Endothelial cell of umbilical vein (primary cell): ENCODE results near the gene PRICKLE3. TPM values are rescaled to one million over a fixed set of nuclear protein-coding genes. Genes with fewer than 3 reads are reported as not detected.
"Not testable (repeated sequence)": the region's sequence is repeated elsewhere in the genome, so short reads cannot be mapped to it uniquely, and the experiment has no call there.

Experiments
- BruUV-seq: library from RNA; stranded (reverse); fragments of 400-500 nt; replicated peaks from 2 replicates; lab custom pipeline; 2021; lab: Mats Ljungman, UMichigan
- CTCF ChIA-PET: fragments of 300-600, 350-600 bp; sonication (Branson Sonifier 250); formaldehyde crosslinking; loops from one replicate; lab custom pipeline; 2021; ENCODE audit warnings: antibody characterized with exemption, inconsistent platforms; lab: Charles Lee
- POLR2A ChIA-PET: fragments of 300-600, 350-600 bp; sonication (Branson Sonifier 250); formaldehyde crosslinking; loops from one replicate; lab custom pipeline; 2021; ENCODE audit warnings: antibody characterized with exemption, inconsistent platforms; lab: Charles Lee
- DNase-seq: peaks from one replicate; pipeline ENCODE4 v3.0.0-alpha.2; 2011; ENCODE audit warnings: low read depth, low spot score
- FAIRE-seq: peaks from 2 replicates; lab custom pipeline; 2011; peaks lifted over from hg19 to GRCh38; lab: Jason Lieb, UNC
- H2AFZ ChIP-seq: 2 replicates; pipeline ENCODE4 v1.6.0; 2012; ENCODE audit warnings: low read depth, low read length, control low read depth, inconsistent platforms
- H3K27ac ChIP-seq: 2 replicates; pipeline ENCODE4 v1.5.1; 2011; ENCODE audit warnings: low read depth, mild to moderate bottlenecking, control low read depth, low read length, moderate library complexity; ENCODE audit not compliant: insufficient read depth
- H3K27me3 ChIP-seq, 2 experiments: 2 replicates each; pipeline versions ENCODE4 v1.6.0 to v1.6.1; 2011; ENCODE audit warnings: low read length in 2 of 2, mixed read lengths in 1 of 2; ENCODE audit not compliant: control insufficient read depth in 2 of 2, insufficient read depth in 2 of 2
- H3K36me3 ChIP-seq, 2 experiments: 2 replicates in 1 of 2; 3 replicates in 1 of 2; pipeline ENCODE4 v1.5.1; 2011; ENCODE audit warnings: low read length in 2 of 2, mild to moderate bottlenecking in 1 of 2, moderate library complexity in 1 of 2; ENCODE audit not compliant: control insufficient read depth in 2 of 2, insufficient read depth in 2 of 2; ENCODE audit errors: extremely low read depth in 1 of 2
- H3K4me1 ChIP-seq: 3 replicates; pipeline ENCODE4 v1.5.1; 2011; ENCODE audit warnings: mild to moderate bottlenecking, low read length; ENCODE audit not compliant: control insufficient read depth, insufficient read depth; ENCODE audit errors: extremely low read depth
- H3K4me2 ChIP-seq: 2 replicates; pipeline ENCODE4 v1.6.1; 2011; ENCODE audit warnings: low read length, control low read depth, mixed read lengths; ENCODE audit not compliant: insufficient read depth
- H3K4me3 ChIP-seq, 3 experiments: fragments of 200-600 bp in 1 of 3; sonication (generic), shearing (Covaris generic) in 1 of 3; replicated peaks in 1 of 3; 2 replicates each; pipeline ENCODE4 v1.5.1; 2011 to 2016; ENCODE audit warnings: control low read depth in 3 of 3, low read length in 3 of 3, mild to moderate bottlenecking in 2 of 3, inconsistent platforms in 1 of 3, low read depth in 1 of 3, moderate library complexity in 1 of 3; ENCODE audit not compliant: insufficient read depth in 1 of 3
- H3K79me2 ChIP-seq: 2 replicates; pipeline ENCODE4 v1.6.0; 2012; ENCODE audit warnings: low read length, inconsistent platforms; ENCODE audit not compliant: control insufficient read depth, insufficient read depth
- H3K9ac ChIP-seq: replicated peaks from 2 replicates; pipeline ENCODE3; 2011; ENCODE audit warnings: low read length, control low read depth; ENCODE audit not compliant: insufficient read depth; ENCODE audit errors: extremely low read depth
- H3K9me1 ChIP-seq: replicated peaks from 3 replicates; pipeline ENCODE4 v1.6.0; 2011; ENCODE audit warnings: mild to moderate bottlenecking, low read length; ENCODE audit not compliant: control insufficient read depth, insufficient read depth; ENCODE audit errors: extremely low read depth
- H3K9me3 ChIP-seq: replicated peaks from 2 replicates; pipeline ENCODE4 v1.5.1; 2012; ENCODE audit warnings: low read length, inconsistent platforms; ENCODE audit not compliant: control insufficient read depth, insufficient read depth
- H4K20me1 ChIP-seq: replicated peaks from 2 replicates; pipeline ENCODE3; 2011; ENCODE audit warnings: mild to moderate bottlenecking, low read length; ENCODE audit not compliant: control insufficient read depth, insufficient read depth; ENCODE audit errors: extremely low read depth
- CTCF ChIP-seq, 2 donors: IDR thresholded peaks; 1 replicate in 1 of 2; 2 replicates in 1 of 2; pipeline ENCODE4 v1.5.1; 2011; ENCODE audit warnings: low read length in 2 of 2, mild to moderate bottlenecking in 2 of 2, moderate library complexity in 2 of 2, control low read depth in 1 of 2, inconsistent platforms in 1 of 2, low read depth in 1 of 2; ENCODE audit not compliant: insufficient read depth in 1 of 2; ENCODE audit errors: extremely low read depth in 1 of 2
- EZH2 ChIP-seq: IDR thresholded peaks from 2 replicates; pipeline ENCODE4 v1.6.1; 2012; ENCODE audit warnings: borderline replicate concordance, low read depth, mild to moderate bottlenecking, moderate library complexity, low read length, inconsistent platforms; ENCODE audit not compliant: severe bottlenecking
- FOS ChIP-seq: IDR thresholded peaks from 2 replicates; pipeline ENCODE4 v1.6.1; 2011; ENCODE audit warnings: mild to moderate bottlenecking, low read length, moderate library complexity, borderline replicate concordance; ENCODE audit not compliant: insufficient read depth
- GATA2 ChIP-seq: IDR thresholded peaks from 2 replicates; pipeline ENCODE4 v1.7.0; 2011; ENCODE audit warnings: low read depth, mild to moderate bottlenecking, moderate library complexity, mixed read lengths, low read length; ENCODE audit not compliant: insufficient read length, insufficient read depth
- JUN ChIP-seq: IDR thresholded peaks from 2 replicates; pipeline ENCODE4 v1.6.1; 2011; ENCODE audit warnings: borderline replicate concordance, low read depth; ENCODE audit not compliant: insufficient read length, insufficient read depth
- MAX ChIP-seq: IDR thresholded peaks from 2 replicates; pipeline ENCODE4 v1.6.1; 2011; ENCODE audit not compliant: insufficient read depth, insufficient read length
- MYC ChIP-seq: IDR thresholded peaks from one replicate; pipeline ENCODE4 v1.6.1; 2011; ENCODE audit warnings: mild to moderate bottlenecking, low read depth, low read length
- POLR2A ChIP-seq: IDR thresholded peaks from 2 replicates; pipeline ENCODE4 v1.6.1; 2012; ENCODE audit warnings: low read depth, mild to moderate bottlenecking, control low read depth, low read length
- POLR2AphosphoS5 ChIP-seq: IDR thresholded peaks from 2 replicates; pipeline ENCODE4 v1.6.1; 2012; ENCODE audit warnings: low read depth, mild to moderate bottlenecking, control low read depth, low read length, moderate library complexity; ENCODE audit not compliant: insufficient read depth
- dilution Hi-C: fragments of 300-500 bp; cut with MboI; formaldehyde crosslinking; loops from one replicate; pipeline ENCODE4 v1.15.0; 2019; ENCODE audit warnings: low sequenced_read_pairs; ENCODE audit not compliant: extremely low pct_ligation_motif_present
- intact Hi-C: fragments of 100-400 bp; cut with micrococcal nuclease; formaldehyde crosslinking; loops from one replicate; pipeline ENCODE4 v1.10.0; 2022
- polyA plus RNA-seq, 4 experiments: library from polyadenylated mRNA; depleted of rRNA in 3 of 4; stranded (reverse) in 3 of 4; unstranded in 1 of 4; fragments of >200 nt; gene quantifications; 2 replicates each; pipeline versions ENCODE4 v1.2.1 to v1.2.3, GENCODE V29; 2011 to 2012; ENCODE audit warnings: missing spikeins in 1 of 4
- total RNA-seq: library from RNA; stranded (reverse); gene quantifications from 2 replicates; pipeline ENCODE4 v1.2.3, GENCODE V29; 2021

Gene PRICKLE3
- total and polyA plus RNA-seq, 2 donors (not counting 3 experiments of a cell fraction or from before 2014, with no cell fraction given), result 6.8 to 15.0 TPM

DNA sequence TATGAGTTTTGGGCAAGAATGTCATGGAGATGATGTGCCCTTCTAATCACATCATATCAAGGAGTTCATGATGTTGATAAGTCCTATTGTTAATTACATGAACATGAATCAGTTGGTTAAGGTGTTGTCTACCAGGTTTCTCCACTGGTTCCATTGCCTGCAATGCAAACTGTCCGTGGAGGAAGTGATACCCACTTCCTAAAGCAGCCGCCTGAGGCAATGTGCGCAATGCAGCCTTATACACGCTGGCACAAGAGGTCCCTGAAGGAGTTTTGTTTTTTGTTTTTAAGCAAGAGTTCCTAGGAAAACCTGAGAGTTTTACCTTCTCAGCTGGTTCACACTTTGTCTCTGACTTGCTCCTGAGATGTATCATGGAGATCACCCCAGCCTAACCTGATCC is 56.7 kb downstream of the PRICKLE3 start:
- no peaks in the 10 kb centered on the region for H4K20me1 ChIP-seq
- ChIA-PET CTCF (interaction anchor here (1.4 kb wide), 1 partner anchor 13 kb away, joined by 3 read pairs; no protein-coding TSS in a partner anchor), POLR2A (no interaction called here)
- TF ChIP-seq POLR2A (no peak), CTCF (IDR thresholded peaks at IDR 0.05; ENCODE audit: extremely low read depth in 1 of 2, insufficient read depth in 1 of 2, low read depth in 1 of 2, low read length in 2 of 2) (no peak), GATA2 (no peak), MAX (no peak), POLR2AphosphoS5 (no peak), FOS (no peak), MYC (no peak), JUN (no peak), EZH2 (no peak)
- DNase-seq (no peak), FAIRE-seq (no peak)
- H2AFZ ChIP-seq, result no peak overlapping the region
- BruUV-seq, result no TSS peak
- H3K27ac ChIP-seq, result no peak overlapping the region
- no peaks in the 10 kb centered on the region for H3K4me1 ChIP-seq
- H3K4me3 ChIP-seq, result no peak overlapping the region
- intact Hi-C loops (no loop called here), dilution Hi-C loops (no loop called here)
- H3K9me1 ChIP-seq, result no peaks in the 10 kb centered on the region
- no peak overlapping the region for H3K9ac ChIP-seq
- H3K27me3 ChIP-seq, result no peaks in the 10 kb centered on the region
- no peaks in the 10 kb centered on the region for H3K36me3 ChIP-seq
- no peaks in the 10 kb centered on the region for H3K79me2 ChIP-seq
- H3K4me2 ChIP-seq, result no peak overlapping the region
- no peaks in the 10 kb centered on the region for H3K9me3 ChIP-seq

DNA sequence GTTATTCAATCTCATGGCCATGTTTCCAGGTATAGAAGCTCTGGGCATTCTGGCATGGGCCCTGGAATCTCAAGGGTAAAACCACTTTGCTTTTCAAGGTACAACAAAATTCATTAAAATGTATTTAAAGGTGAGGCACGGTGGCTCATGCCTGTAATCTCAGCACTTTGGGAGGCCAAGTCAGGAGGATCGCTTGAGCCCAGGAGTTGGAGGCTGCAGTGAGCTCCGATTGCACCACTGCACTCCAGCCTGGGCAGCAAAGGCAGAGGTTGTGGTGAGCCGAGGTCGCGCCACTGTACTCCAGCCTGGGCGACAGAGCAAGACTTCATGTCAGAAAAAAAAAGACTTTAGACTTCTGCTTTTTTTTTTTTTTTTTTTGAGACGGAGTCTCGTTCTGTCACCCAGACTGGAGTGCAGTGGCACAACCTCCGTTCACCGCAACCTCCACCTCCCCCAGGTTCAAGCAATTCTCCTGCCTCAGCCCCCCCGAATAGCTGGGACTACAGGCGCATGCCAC is 58.4 kb downstream of the PRICKLE3 start:
- H2AFZ ChIP-seq, POLR2A ChIA-PET, dilution Hi-C loops, H3K4me3 ChIP-seq, DNase-seq, H3K4me2 ChIP-seq, BruUV-seq, H3K27ac ChIP-seq, CTCF ChIA-PET, H4K20me1 ChIP-seq, H3K36me3 ChIP-seq, H3K4me1 ChIP-seq, H3K9me3 ChIP-seq, H3K27me3 ChIP-seq, intact Hi-C loops, H3K79me2 ChIP-seq, H3K9me1 ChIP-seq, H3K9ac ChIP-seq: not testable (repeated sequence)
- FAIRE-seq, result peak; percentile 31
